ENCODE data around the gene BRCA2. TPM values are rescaled to one million over a fixed set of nuclear protein-coding genes. Genes with fewer than 3 reads are reported as not detected.

The BRCA2 gene
- total and polyA plus RNA-seq, 2 experiments from 2014 or later = 28.6 to 38.7 TPM

DNA sequence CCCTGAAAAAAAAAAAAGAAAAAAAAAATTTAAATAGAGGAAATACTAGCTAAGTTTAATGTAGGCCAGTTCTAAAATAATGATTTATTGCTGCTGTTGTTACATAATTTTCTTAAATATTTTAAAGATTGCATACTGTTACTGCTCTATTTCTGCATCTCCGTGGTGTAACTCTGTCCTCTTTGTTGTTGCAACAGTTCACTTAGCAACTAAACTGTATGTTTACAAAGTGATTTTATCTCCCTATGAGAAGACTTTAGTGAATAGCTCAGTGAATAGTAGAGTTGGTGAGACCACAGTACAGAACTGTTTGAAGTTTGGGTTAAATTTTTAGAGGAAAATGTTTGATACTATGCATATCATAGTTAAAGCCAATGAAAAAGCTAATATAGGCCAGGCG is 19.4 kb downstream of the BRCA2 start:
- ATAC-seq (no peak), DNase-seq (ENCODE audit: low spot score) (no peak)
- Histone ChIP-seq H4K20me1 (replicated peaks; ENCODE audit: insufficient read depth) (no peaks in the 10 kb centered on the region), H3K27me3 (ENCODE audit: insufficient read depth) (no peaks in the 10 kb centered on the region), H3K4me3 (no peak overlapping the region), H3F3A (replicated peaks; ENCODE audit: low read depth) (no peaks in the 10 kb centered on the region), H3K4me2 (no peak overlapping the region), H3K4me1 (ENCODE audit: insufficient read depth) (0 out of 2 replicates have a peak, but pooled peaks cover 8% of the 10 kb centered on the region), H3K9me2 (ENCODE audit: insufficient read depth) (no peaks in the 10 kb centered on the region), H2AFZ (no peak overlapping the region), H3K79me2 (replicated peaks; ENCODE audit: insufficient read depth) (no peaks in the 10 kb centered on the region; the same call in 1 of the 2 replicates), H3K27ac (ENCODE audit: low read depth) (no peak overlapping the region), H3K36me3 (ENCODE audit: insufficient read depth) (peaks cover 16% of the 10 kb centered on the region)
- Mint-ChIP-seq H3K27me3 (ENCODE audit: insufficient read depth, low read depth, poor library complexity) (no peaks in the 10 kb centered on the region), H3K4me1 (peaks cover 5% of the 10 kb centered on the region; the same call in 2 of the 3 replicates), H3K36me3 (ENCODE audit: low read depth) (peaks cover 94% of the 10 kb centered on the region), H3K4me3 (no peak overlapping the region), H3K9me3 (peaks cover 36% of the 10 kb centered on the region; the same call in 2 of the 3 replicates), H3K27ac (no peak overlapping the region)
- TF ChIP-seq, protein P1, sequence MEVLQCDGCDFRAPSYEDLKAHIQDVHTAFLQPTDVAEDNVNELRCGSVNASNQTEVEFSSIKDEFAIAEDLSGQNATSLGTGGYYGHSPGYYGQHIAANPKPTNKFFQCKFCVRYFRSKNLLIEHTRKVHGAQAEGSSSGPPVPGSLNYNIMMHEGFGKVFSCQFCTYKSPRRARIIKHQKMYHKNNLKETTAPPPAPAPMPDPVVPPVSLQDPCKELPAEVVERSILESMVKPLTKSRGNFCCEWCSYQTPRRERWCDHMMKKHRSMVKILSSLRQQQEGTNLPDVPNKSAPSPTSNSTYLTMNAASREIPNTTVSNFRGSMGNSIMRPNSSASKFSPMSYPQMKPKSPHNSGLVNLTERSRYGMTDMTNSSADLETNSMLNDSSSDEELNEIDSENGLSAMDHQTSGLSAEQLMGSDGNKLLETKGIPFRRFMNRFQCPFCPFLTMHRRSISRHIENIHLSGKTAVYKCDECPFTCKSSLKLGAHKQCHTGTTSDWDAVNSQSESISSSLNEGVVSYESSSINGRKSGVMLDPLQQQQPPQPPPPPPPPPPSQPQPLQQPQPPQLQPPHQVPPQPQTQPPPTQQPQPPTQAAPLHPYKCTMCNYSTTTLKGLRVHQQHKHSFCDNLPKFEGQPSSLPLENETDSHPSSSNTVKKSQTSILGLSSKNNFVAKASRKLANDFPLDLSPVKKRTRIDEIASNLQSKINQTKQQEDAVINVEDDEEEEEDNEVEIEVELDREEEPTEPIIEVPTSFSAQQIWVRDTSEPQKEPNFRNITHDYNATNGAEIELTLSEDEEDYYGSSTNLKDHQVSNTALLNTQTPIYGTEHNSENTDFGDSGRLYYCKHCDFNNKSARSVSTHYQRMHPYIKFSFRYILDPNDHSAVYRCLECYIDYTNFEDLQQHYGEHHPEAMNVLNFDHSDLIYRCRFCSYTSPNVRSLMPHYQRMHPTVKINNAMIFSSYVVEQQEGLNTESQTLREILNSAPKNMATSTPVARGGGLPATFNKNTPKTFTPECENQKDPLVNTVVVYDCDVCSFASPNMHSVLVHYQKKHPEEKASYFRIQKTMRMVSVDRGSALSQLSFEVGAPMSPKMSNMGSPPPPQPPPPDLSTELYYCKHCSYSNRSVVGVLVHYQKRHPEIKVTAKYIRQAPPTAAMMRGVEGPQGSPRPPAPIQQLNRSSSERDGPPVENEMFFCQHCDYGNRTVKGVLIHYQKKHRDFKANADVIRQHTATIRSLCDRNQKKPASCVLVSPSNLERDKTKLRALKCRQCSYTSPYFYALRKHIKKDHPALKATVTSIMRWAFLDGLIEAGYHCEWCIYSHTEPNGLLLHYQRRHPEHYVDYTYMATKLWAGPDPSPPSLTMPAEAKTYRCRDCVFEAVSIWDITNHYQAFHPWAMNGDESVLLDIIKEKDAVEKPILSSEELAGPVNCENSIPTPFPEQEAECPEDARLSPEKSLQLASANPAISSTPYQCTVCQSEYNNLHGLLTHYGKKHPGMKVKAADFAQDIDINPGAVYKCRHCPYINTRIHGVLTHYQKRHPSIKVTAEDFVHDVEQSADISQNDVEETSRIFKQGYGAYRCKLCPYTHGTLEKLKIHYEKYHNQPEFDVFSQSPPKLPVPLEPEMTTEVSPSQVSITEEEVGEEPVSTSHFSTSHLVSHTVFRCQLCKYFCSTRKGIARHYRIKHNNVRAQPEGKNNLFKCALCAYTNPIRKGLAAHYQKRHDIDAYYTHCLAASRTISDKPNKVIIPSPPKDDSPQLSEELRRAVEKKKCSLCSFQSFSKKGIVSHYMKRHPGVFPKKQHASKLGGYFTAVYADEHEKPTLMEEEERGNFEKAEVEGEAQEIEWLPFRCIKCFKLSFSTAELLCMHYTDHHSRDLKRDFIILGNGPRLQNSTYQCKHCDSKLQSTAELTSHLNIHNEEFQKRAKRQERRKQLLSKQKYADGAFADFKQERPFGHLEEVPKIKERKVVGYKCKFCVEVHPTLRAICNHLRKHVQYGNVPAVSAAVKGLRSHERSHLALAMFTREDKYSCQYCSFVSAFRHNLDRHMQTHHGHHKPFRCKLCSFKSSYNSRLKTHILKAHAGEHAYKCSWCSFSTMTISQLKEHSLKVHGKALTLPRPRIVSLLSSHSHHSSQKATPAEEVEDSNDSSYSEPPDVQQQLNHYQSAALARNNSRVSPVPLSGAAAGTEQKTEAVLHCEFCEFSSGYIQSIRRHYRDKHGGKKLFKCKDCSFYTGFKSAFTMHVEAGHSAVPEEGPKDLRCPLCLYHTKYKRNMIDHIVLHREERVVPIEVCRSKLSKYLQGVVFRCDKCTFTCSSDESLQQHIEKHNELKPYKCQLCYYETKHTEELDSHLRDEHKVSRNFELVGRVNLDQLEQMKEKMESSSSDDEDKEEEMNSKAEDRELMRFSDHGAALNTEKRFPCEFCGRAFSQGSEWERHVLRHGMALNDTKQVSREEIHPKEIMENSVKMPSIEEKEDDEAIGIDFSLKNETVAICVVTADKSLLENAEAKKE (CRISPR knock-in tag; IDR thresholded peaks at IDR 0.05) = no peak
- TF ChIP-seq NANOG (IDR thresholded peaks at IDR 0.05; ENCODE audit: borderline replicate concordance) = no peak
- no peak for TF ChIP-seq JUNB (IDR thresholded peaks at IDR 0.05; ENCODE audit: unreplicated experiment)
- TF ChIP-seq, protein P2, sequence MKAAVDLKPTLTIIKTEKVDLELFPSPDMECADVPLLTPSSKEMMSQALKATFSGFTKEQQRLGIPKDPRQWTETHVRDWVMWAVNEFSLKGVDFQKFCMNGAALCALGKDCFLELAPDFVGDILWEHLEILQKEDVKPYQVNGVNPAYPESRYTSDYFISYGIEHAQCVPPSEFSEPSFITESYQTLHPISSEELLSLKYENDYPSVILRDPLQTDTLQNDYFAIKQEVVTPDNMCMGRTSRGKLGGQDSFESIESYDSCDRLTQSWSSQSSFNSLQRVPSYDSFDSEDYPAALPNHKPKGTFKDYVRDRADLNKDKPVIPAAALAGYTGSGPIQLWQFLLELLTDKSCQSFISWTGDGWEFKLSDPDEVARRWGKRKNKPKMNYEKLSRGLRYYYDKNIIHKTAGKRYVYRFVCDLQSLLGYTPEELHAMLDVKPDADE (IDR thresholded peaks at IDR 0.05) = no peak
- TF ChIP-seq EZH2phosphoT487 (IDR thresholded peaks at IDR 0.05; ENCODE audit: unreplicated experiment) = no peak
- TF ChIP-seq ZNF331 (CRISPR knock-in tag; IDR thresholded peaks at IDR 0.05; ENCODE audit: low read depth) = no peak
- TF ChIP-seq CREB1 (CRISPR knock-in tag; IDR thresholded peaks at IDR 0.05; ENCODE audit: low read depth) = no peak
- no peak for TF ChIP-seq STAT1 (IDR thresholded peaks at IDR 0.05; ENCODE audit: unreplicated experiment)
- no peak for TF ChIP-seq POLR2AphosphoS5 (IDR thresholded peaks at IDR 0.05; ENCODE audit: low read depth)
